Endothelial cell of umbilical vein (primary cell): ENCODE measurements around the gene MCM3AP. TPM values are rescaled to one million over a fixed set of nuclear protein-coding genes. Genes with fewer than 3 reads are reported as not detected.

Experiments used
- BruUV-seq: library from RNA; stranded (reverse); fragments of 400-500 nt; replicated peaks from 2 replicates; lab custom pipeline; 2021; lab: Mats Ljungman, UMichigan
- CTCF ChIA-PET: fragments of 300-600, 350-600 bp; sonication (Branson Sonifier 250); formaldehyde crosslinking; loops from one replicate; lab custom pipeline; 2021; ENCODE audit warnings: antibody characterized with exemption, inconsistent platforms; lab: Charles Lee
- POLR2A ChIA-PET: fragments of 300-600, 350-600 bp; sonication (Branson Sonifier 250); formaldehyde crosslinking; loops from one replicate; lab custom pipeline; 2021; ENCODE audit warnings: antibody characterized with exemption, inconsistent platforms; lab: Charles Lee
- DNase-seq: peaks from one replicate; pipeline ENCODE4 v3.0.0-alpha.2; 2011; ENCODE audit warnings: low read depth, low spot score
- FAIRE-seq: peaks from 2 replicates; lab custom pipeline; 2011; peaks lifted over from hg19 to GRCh38; lab: Jason Lieb, UNC
- H2AFZ ChIP-seq: 2 replicates; pipeline ENCODE4 v1.6.0; 2012; ENCODE audit warnings: low read depth, low read length, control low read depth, inconsistent platforms
- H3K27ac ChIP-seq: 2 replicates; pipeline ENCODE4 v1.5.1; 2011; ENCODE audit warnings: low read depth, mild to moderate bottlenecking, control low read depth, low read length, moderate library complexity; ENCODE audit not compliant: insufficient read depth
- H3K27me3 ChIP-seq, 2 experiments: 2 replicates each; pipeline versions ENCODE4 v1.6.0 to v1.6.1; 2011; ENCODE audit warnings: low read length in 2 of 2, mixed read lengths in 1 of 2; ENCODE audit not compliant: control insufficient read depth in 2 of 2, insufficient read depth in 2 of 2
- H3K36me3 ChIP-seq, 2 experiments: 2 replicates in 1 of 2; 3 replicates in 1 of 2; pipeline ENCODE4 v1.5.1; 2011; ENCODE audit warnings: low read length in 2 of 2, mild to moderate bottlenecking in 1 of 2, moderate library complexity in 1 of 2; ENCODE audit not compliant: control insufficient read depth in 2 of 2, insufficient read depth in 2 of 2; ENCODE audit errors: extremely low read depth in 1 of 2
- H3K4me1 ChIP-seq: 3 replicates; pipeline ENCODE4 v1.5.1; 2011; ENCODE audit warnings: mild to moderate bottlenecking, low read length; ENCODE audit not compliant: control insufficient read depth, insufficient read depth; ENCODE audit errors: extremely low read depth
- H3K4me2 ChIP-seq: 2 replicates; pipeline ENCODE4 v1.6.1; 2011; ENCODE audit warnings: low read length, control low read depth, mixed read lengths; ENCODE audit not compliant: insufficient read depth
- H3K4me3 ChIP-seq, 3 experiments: fragments of 200-600 bp in 1 of 3; sonication (generic), shearing (Covaris generic) in 1 of 3; replicated peaks in 1 of 3; 2 replicates each; pipeline ENCODE4 v1.5.1; 2011 to 2016; ENCODE audit warnings: control low read depth in 3 of 3, low read length in 3 of 3, mild to moderate bottlenecking in 2 of 3, inconsistent platforms in 1 of 3, low read depth in 1 of 3, moderate library complexity in 1 of 3; ENCODE audit not compliant: insufficient read depth in 1 of 3
- H3K79me2 ChIP-seq: 2 replicates; pipeline ENCODE4 v1.6.0; 2012; ENCODE audit warnings: low read length, inconsistent platforms; ENCODE audit not compliant: control insufficient read depth, insufficient read depth
- H3K9ac ChIP-seq: replicated peaks from 2 replicates; pipeline ENCODE3; 2011; ENCODE audit warnings: low read length, control low read depth; ENCODE audit not compliant: insufficient read depth; ENCODE audit errors: extremely low read depth
- H3K9me1 ChIP-seq: replicated peaks from 3 replicates; pipeline ENCODE4 v1.6.0; 2011; ENCODE audit warnings: mild to moderate bottlenecking, low read length; ENCODE audit not compliant: control insufficient read depth, insufficient read depth; ENCODE audit errors: extremely low read depth
- H3K9me3 ChIP-seq: replicated peaks from 2 replicates; pipeline ENCODE4 v1.5.1; 2012; ENCODE audit warnings: low read length, inconsistent platforms; ENCODE audit not compliant: control insufficient read depth, insufficient read depth
- H4K20me1 ChIP-seq: replicated peaks from 2 replicates; pipeline ENCODE3; 2011; ENCODE audit warnings: mild to moderate bottlenecking, low read length; ENCODE audit not compliant: control insufficient read depth, insufficient read depth; ENCODE audit errors: extremely low read depth
- CTCF ChIP-seq, 2 donors: IDR thresholded peaks; 1 replicate in 1 of 2; 2 replicates in 1 of 2; pipeline ENCODE4 v1.5.1; 2011; ENCODE audit warnings: low read length in 2 of 2, mild to moderate bottlenecking in 2 of 2, moderate library complexity in 2 of 2, control low read depth in 1 of 2, inconsistent platforms in 1 of 2, low read depth in 1 of 2; ENCODE audit not compliant: insufficient read depth in 1 of 2; ENCODE audit errors: extremely low read depth in 1 of 2
- EZH2 ChIP-seq: IDR thresholded peaks from 2 replicates; pipeline ENCODE4 v1.6.1; 2012; ENCODE audit warnings: borderline replicate concordance, low read depth, mild to moderate bottlenecking, moderate library complexity, low read length, inconsistent platforms; ENCODE audit not compliant: severe bottlenecking
- FOS ChIP-seq: IDR thresholded peaks from 2 replicates; pipeline ENCODE4 v1.6.1; 2011; ENCODE audit warnings: mild to moderate bottlenecking, low read length, moderate library complexity, borderline replicate concordance; ENCODE audit not compliant: insufficient read depth
- GATA2 ChIP-seq: IDR thresholded peaks from 2 replicates; pipeline ENCODE4 v1.7.0; 2011; ENCODE audit warnings: low read depth, mild to moderate bottlenecking, moderate library complexity, mixed read lengths, low read length; ENCODE audit not compliant: insufficient read length, insufficient read depth
- JUN ChIP-seq: IDR thresholded peaks from 2 replicates; pipeline ENCODE4 v1.6.1; 2011; ENCODE audit warnings: borderline replicate concordance, low read depth; ENCODE audit not compliant: insufficient read length, insufficient read depth
- MAX ChIP-seq: IDR thresholded peaks from 2 replicates; pipeline ENCODE4 v1.6.1; 2011; ENCODE audit not compliant: insufficient read depth, insufficient read length
- MYC ChIP-seq: IDR thresholded peaks from one replicate; pipeline ENCODE4 v1.6.1; 2011; ENCODE audit warnings: mild to moderate bottlenecking, low read depth, low read length
- POLR2A ChIP-seq: IDR thresholded peaks from 2 replicates; pipeline ENCODE4 v1.6.1; 2012; ENCODE audit warnings: low read depth, mild to moderate bottlenecking, control low read depth, low read length
- POLR2AphosphoS5 ChIP-seq: IDR thresholded peaks from 2 replicates; pipeline ENCODE4 v1.6.1; 2012; ENCODE audit warnings: low read depth, mild to moderate bottlenecking, control low read depth, low read length, moderate library complexity; ENCODE audit not compliant: insufficient read depth
- dilution Hi-C: fragments of 300-500 bp; cut with MboI; formaldehyde crosslinking; loops from one replicate; pipeline ENCODE4 v1.15.0; 2019; ENCODE audit warnings: low sequenced_read_pairs; ENCODE audit not compliant: extremely low pct_ligation_motif_present
- intact Hi-C: fragments of 100-400 bp; cut with micrococcal nuclease; formaldehyde crosslinking; loops from one replicate; pipeline ENCODE4 v1.10.0; 2022
- polyA plus RNA-seq, 4 experiments: library from polyadenylated mRNA; depleted of rRNA in 3 of 4; stranded (reverse) in 3 of 4; unstranded in 1 of 4; fragments of >200 nt; gene quantifications; 2 replicates each; pipeline versions ENCODE4 v1.2.1 to v1.2.3, GENCODE V29; 2011 to 2012; ENCODE audit warnings: missing spikeins in 1 of 4
- total RNA-seq: library from RNA; stranded (reverse); gene quantifications from 2 replicates; pipeline ENCODE4 v1.2.3, GENCODE V29; 2021

The MCM3AP gene
- total and polyA plus RNA-seq, 2 donors (not counting 3 experiments of a cell fraction or from before 2014, with no cell fraction given), result 37.9 to 115 TPM

DNA sequence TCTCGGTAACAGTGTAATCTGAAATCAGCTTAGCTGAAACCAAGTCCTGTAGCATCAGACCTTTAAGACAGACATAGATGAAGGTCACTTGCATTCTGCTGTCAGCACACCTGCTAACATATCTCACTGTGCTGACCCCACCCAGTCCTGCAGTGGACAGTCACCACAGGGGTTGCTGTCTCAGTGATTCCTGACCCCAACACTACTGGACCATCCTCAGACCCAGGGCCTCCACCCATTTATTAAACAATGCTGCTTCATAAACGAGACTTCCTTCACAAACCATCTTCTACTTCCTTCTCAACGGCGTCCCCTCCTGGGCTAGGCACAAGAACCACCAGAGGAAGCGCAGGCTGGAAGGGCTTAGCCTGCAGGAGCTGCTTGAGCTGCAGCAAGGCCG lies 39.1 kb downstream of the MCM3AP start:
- intact Hi-C loops (no loop called here), dilution Hi-C loops (no loop called here)
- no peak for FAIRE-seq
- H2AFZ ChIP-seq, result no peak overlapping the region
- no peaks in the 10 kb centered on the region for H3K79me2 ChIP-seq
- peaks cover 35 to 51% of the 10 kb centered on the region in 2 experiments for H3K36me3 ChIP-seq
- no peaks in the 10 kb centered on the region for H3K4me1 ChIP-seq
- no peak overlapping the region for H3K4me3 ChIP-seq
- ChIA-PET CTCF (interaction anchor here (1.0 to 1.8 kb wide), 2 partner anchors 14 to 103 kb away, joined by 3 to 7 read pairs; no protein-coding TSS in a partner anchor), POLR2A (no interaction called here)
- no TSS peak for BruUV-seq
- H3K27ac ChIP-seq, result no peak overlapping the region
- H3K9me1 ChIP-seq, result no peaks in the 10 kb centered on the region
- no peak overlapping the region for H3K4me2 ChIP-seq
- no peaks in the 10 kb centered on the region for H3K9me3 ChIP-seq
- H3K9ac ChIP-seq, result no peak overlapping the region
- no peak for DNase-seq
- H4K20me1 ChIP-seq, result no peaks in the 10 kb centered on the region
- TF ChIP-seq JUN, result no peak
- TF ChIP-seq EZH2, result no peak
- TF ChIP-seq MYC, result no peak
- TF ChIP-seq POLR2A, result no peak
- TF ChIP-seq GATA2, result no peak
- no peak for TF ChIP-seq CTCF (IDR thresholded peaks at IDR 0.05; ENCODE audit: extremely low read depth in 1 of 2, insufficient read depth in 1 of 2, low read depth in 1 of 2, low read length in 2 of 2)
- TF ChIP-seq MAX, result no peak
- no peak for TF ChIP-seq FOS
- TF ChIP-seq POLR2AphosphoS5, result no peak
- H3K27me3 ChIP-seq, result no peaks in the 10 kb centered on the region
